Osteocyte (in vitro differentiated cells): ENCODE results near the gene YTHDC2. TPM values are rescaled to one million over a fixed set of nuclear protein-coding genes. Genes with fewer than 3 reads are reported as not detected.

Experiments
- DNase-seq: peaks from one replicate; pipeline ENCODE4 v3.0.0; 2021; ENCODE audit warnings: mixed read lengths; ENCODE audit not compliant: unreplicated experiment; ENCODE audit errors: extremely low spot score
- H3K27ac Mint-ChIP-seq: one replicate; pipeline ENCODE4 v1.8.0; 2021; ENCODE audit warnings: mild to moderate bottlenecking, mixed read lengths; ENCODE audit not compliant: unreplicated experiment
- H3K27me3 Mint-ChIP-seq: one replicate; pipeline ENCODE4 v1.8.0; 2021; ENCODE audit warnings: mixed read lengths; ENCODE audit not compliant: unreplicated experiment
- H3K36me3 Mint-ChIP-seq: one replicate; pipeline ENCODE4 v1.8.0; 2021; ENCODE audit warnings: mixed read lengths; ENCODE audit not compliant: unreplicated experiment
- H3K4me1 Mint-ChIP-seq: one replicate; pipeline ENCODE4 v1.8.0; 2021; ENCODE audit warnings: mixed read lengths; ENCODE audit not compliant: unreplicated experiment
- H3K4me3 Mint-ChIP-seq: one replicate; pipeline ENCODE4 v1.8.0; 2021; ENCODE audit warnings: mild to moderate bottlenecking, moderate library complexity, mixed read lengths; ENCODE audit not compliant: unreplicated experiment
- H3K9me3 Mint-ChIP-seq: one replicate; pipeline ENCODE4 v1.8.0; 2021; ENCODE audit warnings: mixed read lengths; ENCODE audit not compliant: unreplicated experiment
- total RNA-seq: library from RNA; stranded (reverse); gene quantifications from 2 replicates; pipeline ENCODE4 v1.2.1, GENCODE V29; 2021
- TF ChIP-seq, protein P1 (sequence below): fragments of 200-600 bp; sonication (generic); IDR thresholded peaks from 2 replicates; pipeline ENCODE4 v1.5.0; 2021; ENCODE audit warnings: antibody characterized with exemption, mild to moderate bottlenecking, moderate library complexity

Gene YTHDC2
- total RNA-seq, 1 donor from 2014 or later = 22.7 TPM

DNA sequence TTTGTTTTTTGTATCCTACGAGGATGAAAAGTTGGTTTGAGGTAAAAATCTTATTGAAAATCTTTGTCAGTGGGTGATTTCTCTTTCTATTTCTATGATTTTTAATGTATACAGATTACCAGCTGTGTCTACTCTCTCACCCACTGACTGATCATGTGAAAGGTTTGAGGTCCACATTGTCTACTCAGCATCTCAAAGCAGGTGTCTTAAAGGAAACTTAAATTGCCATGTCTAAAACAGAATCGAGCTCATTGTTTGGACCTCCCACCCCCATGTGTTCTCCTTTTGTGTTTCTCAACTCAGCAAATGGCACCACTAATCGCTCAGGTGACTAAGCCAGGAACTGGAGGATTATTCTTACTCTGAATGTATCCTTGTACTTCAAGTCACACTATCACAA lies 121.5 kb downstream of the YTHDC2 start:
- H3K4me1 Mint-ChIP-seq = no peaks in the 10 kb centered on the region
- H3K9me3 Mint-ChIP-seq = no peaks in the 10 kb centered on the region
- no peaks in the 10 kb centered on the region for H3K36me3 Mint-ChIP-seq
- DNase-seq = no peak
- H3K27ac Mint-ChIP-seq = no peak overlapping the region
- no peak overlapping the region for H3K4me3 Mint-ChIP-seq
- peaks cover 39% of the 10 kb centered on the region for H3K27me3 Mint-ChIP-seq
- TF ChIP-seq, protein P1, sequence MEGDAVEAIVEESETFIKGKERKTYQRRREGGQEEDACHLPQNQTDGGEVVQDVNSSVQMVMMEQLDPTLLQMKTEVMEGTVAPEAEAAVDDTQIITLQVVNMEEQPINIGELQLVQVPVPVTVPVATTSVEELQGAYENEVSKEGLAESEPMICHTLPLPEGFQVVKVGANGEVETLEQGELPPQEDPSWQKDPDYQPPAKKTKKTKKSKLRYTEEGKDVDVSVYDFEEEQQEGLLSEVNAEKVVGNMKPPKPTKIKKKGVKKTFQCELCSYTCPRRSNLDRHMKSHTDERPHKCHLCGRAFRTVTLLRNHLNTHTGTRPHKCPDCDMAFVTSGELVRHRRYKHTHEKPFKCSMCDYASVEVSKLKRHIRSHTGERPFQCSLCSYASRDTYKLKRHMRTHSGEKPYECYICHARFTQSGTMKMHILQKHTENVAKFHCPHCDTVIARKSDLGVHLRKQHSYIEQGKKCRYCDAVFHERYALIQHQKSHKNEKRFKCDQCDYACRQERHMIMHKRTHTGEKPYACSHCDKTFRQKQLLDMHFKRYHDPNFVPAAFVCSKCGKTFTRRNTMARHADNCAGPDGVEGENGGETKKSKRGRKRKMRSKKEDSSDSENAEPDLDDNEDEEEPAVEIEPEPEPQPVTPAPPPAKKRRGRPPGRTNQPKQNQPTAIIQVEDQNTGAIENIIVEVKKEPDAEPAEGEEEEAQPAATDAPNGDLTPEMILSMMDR = no peak

DNA sequence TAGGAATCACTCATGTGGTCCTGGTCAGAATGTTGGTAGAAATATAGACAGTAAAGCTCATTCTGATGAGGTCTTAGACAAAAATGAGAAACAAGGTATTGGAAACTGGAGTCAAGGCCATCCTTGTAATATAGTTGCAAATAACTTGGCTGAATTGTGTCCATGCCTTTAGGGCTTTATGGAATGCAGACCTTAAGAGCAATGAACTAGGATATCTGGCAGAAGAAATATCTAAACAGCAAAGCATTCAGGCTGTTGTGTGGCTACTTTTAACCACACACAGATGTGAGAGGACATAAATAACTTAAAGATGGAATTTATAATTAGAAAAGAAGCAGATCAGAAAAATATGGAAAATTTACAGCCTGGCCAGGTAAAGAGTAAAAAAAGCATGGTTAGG lies 128.2 kb downstream of the YTHDC2 start:
- Mint-ChIP-seq H3K4me1 (no peaks in the 10 kb centered on the region), H3K27ac (no peak overlapping the region), H3K4me3 (no peak overlapping the region), H3K9me3 (no peaks in the 10 kb centered on the region), H3K36me3 (no peaks in the 10 kb centered on the region), H3K27me3 (peaks cover 9% of the 10 kb centered on the region)
- TF ChIP-seq, protein P1 = no peak
- DNase-seq = no peak

Other genes with a start within 250 kb of the YTHDC2 start
- 0.21 and 0.42 TPM in 2 replicates for gene TSSK1B, start 78.7 kb upstream of the YTHDC2 start, total RNA-seq
- gene MCC, start 25.2 kb upstream of the YTHDC2 start, total RNA-seq = 13.0 and 14.0 TPM in 2 replicates